SK-N-SH treated with all-trans-retinoic acid at 6 μM for 48 hours (cell line): ENCODE measurements around the gene VCL.

ENCODE experiments used
- ARNTL ChIP-seq: fragments of 450-650 bp; formaldehyde crosslinking; IDR thresholded peaks from 2 replicates; pipeline ENCODE4 v1.5.0; 2020; ENCODE audit warnings: low read depth, mild to moderate bottlenecking, moderate library complexity, borderline replicate concordance
- CSDC2 ChIP-seq: fragments of 250-450 bp; sonication (Bioruptor Pico); IDR thresholded peaks from 2 replicates; pipeline ENCODE4 v1.5.0; 2020; ENCODE audit warnings: mild to moderate bottlenecking, moderate library complexity
- ISL1 ChIP-seq: fragments of 250-450 bp; sonication (Bioruptor Pico); IDR thresholded peaks from 2 replicates; pipeline ENCODE4 v2.1.2; 2022; ENCODE audit warnings: mild to moderate bottlenecking, moderate library complexity
- RARB ChIP-seq: fragments of 250-450 bp; sonication (Bioruptor Pico); IDR thresholded peaks from 2 replicates; pipeline ENCODE4 v1.8.0; 2021; ENCODE audit warnings: mild to moderate bottlenecking, moderate library complexity
- TOX ChIP-seq: fragments of 250-450 bp; sonication (Bioruptor Pico); IDR thresholded peaks from 2 replicates; pipeline ENCODE4 v1.8.0; 2021; ENCODE audit warnings: mild to moderate bottlenecking, moderate library complexity, borderline replicate concordance
- ZFP30 ChIP-seq: fragments of 450-650 bp; formaldehyde crosslinking; IDR thresholded peaks from 2 replicates; pipeline ENCODE4 v1.5.0; 2022; ENCODE audit warnings: mild to moderate bottlenecking, moderate library complexity
- ZNF565 ChIP-seq: fragments of 450-650 bp; formaldehyde crosslinking; conservative IDR thresholded peaks from 2 replicates; pipeline ENCODE4 v1.5.0; 2020; ENCODE audit warnings: low read depth, mild to moderate bottlenecking, moderate library complexity

DNA sequence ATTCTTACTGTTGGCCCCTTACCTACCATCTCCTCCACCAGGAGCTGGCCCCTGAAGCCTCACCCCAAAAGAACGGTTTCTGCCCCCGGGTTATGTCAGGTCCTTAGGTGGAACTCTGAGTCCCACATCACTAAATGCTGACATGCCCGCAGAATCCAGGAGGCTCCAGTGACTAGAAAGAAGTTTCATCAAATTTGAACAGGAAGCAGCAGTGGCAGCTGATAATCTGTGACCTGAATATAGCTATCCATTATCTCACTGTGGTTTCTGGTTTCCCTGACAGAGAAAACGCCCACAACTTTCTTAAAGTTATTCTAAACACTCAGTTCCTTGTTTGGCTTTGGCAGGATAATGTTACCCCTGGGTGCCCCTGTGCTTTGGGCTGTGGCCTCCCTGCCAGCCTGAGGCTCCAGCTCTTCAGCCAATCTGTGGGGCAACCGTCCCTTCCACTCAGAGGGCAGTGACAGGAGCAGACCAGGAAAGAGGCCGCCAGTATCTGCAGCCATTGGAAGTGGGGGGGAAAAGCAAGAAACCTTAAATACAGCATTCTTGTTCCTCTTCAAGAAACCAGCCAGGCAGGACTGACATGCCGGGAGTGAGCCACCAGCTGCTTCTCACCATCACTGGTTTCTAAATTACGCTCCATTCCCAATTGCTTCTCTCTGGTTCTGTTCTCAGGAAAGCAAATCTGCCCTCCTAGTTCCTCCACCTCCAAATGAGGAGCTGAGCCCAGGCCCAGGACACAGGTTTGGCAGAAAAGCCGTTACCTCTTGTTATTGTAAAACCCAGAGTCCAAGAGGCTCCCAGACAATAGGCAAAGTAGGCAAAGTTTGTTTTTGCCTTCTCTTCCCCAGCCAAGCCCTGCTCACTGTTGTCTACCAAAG is 41.2 kb upstream of the VCL start:
- TF ChIP-seq ARNTL (no peak), TOX (no peak), CSDC2 (CRISPR knock-in tag) (no peak), RARB (no peak), ZNF565 (CRISPR knock-in tag) (no peak), ZFP30 (CRISPR knock-in tag) (no peak), ISL1 (CRISPR knock-in tag) (no peak)
